Endothelial cell of umbilical vein (primary cell): ENCODE data around the gene GTF2H1. TPM values are rescaled to one million over a fixed set of nuclear protein-coding genes. Genes with fewer than 3 reads are reported as not detected.

Experiments
- BruUV-seq: library from RNA; stranded (reverse); fragments of 400-500 nt; replicated peaks from 2 replicates; lab custom pipeline; 2021; lab: Mats Ljungman, UMichigan
- CTCF ChIA-PET: fragments of 300-600, 350-600 bp; sonication (Branson Sonifier 250); formaldehyde crosslinking; loops from one replicate; lab custom pipeline; 2021; ENCODE audit warnings: antibody characterized with exemption, inconsistent platforms; lab: Charles Lee
- POLR2A ChIA-PET: fragments of 300-600, 350-600 bp; sonication (Branson Sonifier 250); formaldehyde crosslinking; loops from one replicate; lab custom pipeline; 2021; ENCODE audit warnings: antibody characterized with exemption, inconsistent platforms; lab: Charles Lee
- DNase-seq: peaks from one replicate; pipeline ENCODE4 v3.0.0-alpha.2; 2011; ENCODE audit warnings: low read depth, low spot score
- FAIRE-seq: peaks from 2 replicates; lab custom pipeline; 2011; peaks lifted over from hg19 to GRCh38; lab: Jason Lieb, UNC
- H2AFZ ChIP-seq: 2 replicates; pipeline ENCODE4 v1.6.0; 2012; ENCODE audit warnings: low read depth, low read length, control low read depth, inconsistent platforms
- H3K27ac ChIP-seq: 2 replicates; pipeline ENCODE4 v1.5.1; 2011; ENCODE audit warnings: low read depth, mild to moderate bottlenecking, control low read depth, low read length, moderate library complexity; ENCODE audit not compliant: insufficient read depth
- H3K27me3 ChIP-seq, 2 experiments: 2 replicates each; pipeline versions ENCODE4 v1.6.0 to v1.6.1; 2011; ENCODE audit warnings: low read length in 2 of 2, mixed read lengths in 1 of 2; ENCODE audit not compliant: control insufficient read depth in 2 of 2, insufficient read depth in 2 of 2
- H3K36me3 ChIP-seq, 2 experiments: 2 replicates in 1 of 2; 3 replicates in 1 of 2; pipeline ENCODE4 v1.5.1; 2011; ENCODE audit warnings: low read length in 2 of 2, mild to moderate bottlenecking in 1 of 2, moderate library complexity in 1 of 2; ENCODE audit not compliant: control insufficient read depth in 2 of 2, insufficient read depth in 2 of 2; ENCODE audit errors: extremely low read depth in 1 of 2
- H3K4me1 ChIP-seq: 3 replicates; pipeline ENCODE4 v1.5.1; 2011; ENCODE audit warnings: mild to moderate bottlenecking, low read length; ENCODE audit not compliant: control insufficient read depth, insufficient read depth; ENCODE audit errors: extremely low read depth
- H3K4me2 ChIP-seq: 2 replicates; pipeline ENCODE4 v1.6.1; 2011; ENCODE audit warnings: low read length, control low read depth, mixed read lengths; ENCODE audit not compliant: insufficient read depth
- H3K4me3 ChIP-seq, 3 experiments: fragments of 200-600 bp in 1 of 3; sonication (generic), shearing (Covaris generic) in 1 of 3; replicated peaks in 1 of 3; 2 replicates each; pipeline ENCODE4 v1.5.1; 2011 to 2016; ENCODE audit warnings: control low read depth in 3 of 3, low read length in 3 of 3, mild to moderate bottlenecking in 2 of 3, inconsistent platforms in 1 of 3, low read depth in 1 of 3, moderate library complexity in 1 of 3; ENCODE audit not compliant: insufficient read depth in 1 of 3
- H3K79me2 ChIP-seq: 2 replicates; pipeline ENCODE4 v1.6.0; 2012; ENCODE audit warnings: low read length, inconsistent platforms; ENCODE audit not compliant: control insufficient read depth, insufficient read depth
- H3K9ac ChIP-seq: replicated peaks from 2 replicates; pipeline ENCODE3; 2011; ENCODE audit warnings: low read length, control low read depth; ENCODE audit not compliant: insufficient read depth; ENCODE audit errors: extremely low read depth
- H3K9me1 ChIP-seq: replicated peaks from 3 replicates; pipeline ENCODE4 v1.6.0; 2011; ENCODE audit warnings: mild to moderate bottlenecking, low read length; ENCODE audit not compliant: control insufficient read depth, insufficient read depth; ENCODE audit errors: extremely low read depth
- H3K9me3 ChIP-seq: replicated peaks from 2 replicates; pipeline ENCODE4 v1.5.1; 2012; ENCODE audit warnings: low read length, inconsistent platforms; ENCODE audit not compliant: control insufficient read depth, insufficient read depth
- H4K20me1 ChIP-seq: replicated peaks from 2 replicates; pipeline ENCODE3; 2011; ENCODE audit warnings: mild to moderate bottlenecking, low read length; ENCODE audit not compliant: control insufficient read depth, insufficient read depth; ENCODE audit errors: extremely low read depth
- CTCF ChIP-seq, 2 donors: IDR thresholded peaks; 1 replicate in 1 of 2; 2 replicates in 1 of 2; pipeline ENCODE4 v1.5.1; 2011; ENCODE audit warnings: low read length in 2 of 2, mild to moderate bottlenecking in 2 of 2, moderate library complexity in 2 of 2, control low read depth in 1 of 2, inconsistent platforms in 1 of 2, low read depth in 1 of 2; ENCODE audit not compliant: insufficient read depth in 1 of 2; ENCODE audit errors: extremely low read depth in 1 of 2
- EZH2 ChIP-seq: IDR thresholded peaks from 2 replicates; pipeline ENCODE4 v1.6.1; 2012; ENCODE audit warnings: borderline replicate concordance, low read depth, mild to moderate bottlenecking, moderate library complexity, low read length, inconsistent platforms; ENCODE audit not compliant: severe bottlenecking
- GATA2 ChIP-seq: IDR thresholded peaks from 2 replicates; pipeline ENCODE4 v1.7.0; 2011; ENCODE audit warnings: low read depth, mild to moderate bottlenecking, moderate library complexity, mixed read lengths, low read length; ENCODE audit not compliant: insufficient read length, insufficient read depth
- JUN ChIP-seq: IDR thresholded peaks from 2 replicates; pipeline ENCODE4 v1.6.1; 2011; ENCODE audit warnings: borderline replicate concordance, low read depth; ENCODE audit not compliant: insufficient read length, insufficient read depth
- MAX ChIP-seq: IDR thresholded peaks from 2 replicates; pipeline ENCODE4 v1.6.1; 2011; ENCODE audit not compliant: insufficient read depth, insufficient read length
- MYC ChIP-seq: IDR thresholded peaks from one replicate; pipeline ENCODE4 v1.6.1; 2011; ENCODE audit warnings: mild to moderate bottlenecking, low read depth, low read length
- POLR2AphosphoS5 ChIP-seq: IDR thresholded peaks from 2 replicates; pipeline ENCODE4 v1.6.1; 2012; ENCODE audit warnings: low read depth, mild to moderate bottlenecking, control low read depth, low read length, moderate library complexity; ENCODE audit not compliant: insufficient read depth
- dilution Hi-C: fragments of 300-500 bp; cut with MboI; formaldehyde crosslinking; loops from one replicate; pipeline ENCODE4 v1.15.0; 2019; ENCODE audit warnings: low sequenced_read_pairs; ENCODE audit not compliant: extremely low pct_ligation_motif_present
- intact Hi-C: fragments of 100-400 bp; cut with micrococcal nuclease; formaldehyde crosslinking; loops from one replicate; pipeline ENCODE4 v1.10.0; 2022
- polyA plus RNA-seq, 4 experiments: library from polyadenylated mRNA; depleted of rRNA in 3 of 4; stranded (reverse) in 3 of 4; unstranded in 1 of 4; fragments of >200 nt; gene quantifications; 2 replicates each; pipeline versions ENCODE4 v1.2.1 to v1.2.3, GENCODE V29; 2011 to 2012; ENCODE audit warnings: missing spikeins in 1 of 4
- total RNA-seq: library from RNA; stranded (reverse); gene quantifications from 2 replicates; pipeline ENCODE4 v1.2.3, GENCODE V29; 2021

GTF2H1 gene
- total and polyA plus RNA-seq, 2 donors (not counting 3 experiments of a cell fraction or from before 2014, with no cell fraction given), result 15.7 to 47.7 TPM

GRCh38 chr11:18295316-18295715 lies 27.1 kb upstream of the GTF2H1 start:
- H2AFZ ChIP-seq, result no peak overlapping the region
- intact Hi-C loops, result no loop called here
- H3K4me3 ChIP-seq, result no peak overlapping the region
- peaks cover 13 to 16% of the 10 kb centered on the region in 2 experiments for H3K36me3 ChIP-seq
- BruUV-seq, result no TSS peak
- no peaks in the 10 kb centered on the region for H3K9me3 ChIP-seq
- no peak for DNase-seq
- no peaks in the 10 kb centered on the region for H3K9me1 ChIP-seq
- no peak overlapping the region for H3K27ac ChIP-seq
- dilution Hi-C loops, result no loop called here
- no peaks in the 10 kb centered on the region for H3K79me2 ChIP-seq
- H3K27me3 ChIP-seq, result no peaks in the 10 kb centered on the region
- no peaks in the 10 kb centered on the region for H3K4me1 ChIP-seq
- no peaks in the 10 kb centered on the region for H4K20me1 ChIP-seq
- TF ChIP-seq CTCF (IDR thresholded peaks at IDR 0.05; ENCODE audit: extremely low read depth in 1 of 2, insufficient read depth in 1 of 2, low read depth in 1 of 2, low read length in 2 of 2) (no peak), GATA2 (no peak), MYC (no peak), POLR2AphosphoS5 (no peak), MAX (no peak), JUN (no peak), EZH2 (no peak)
- no peak for FAIRE-seq
- CTCF ChIA-PET, result interaction anchor here (1.0 to 2.0 kb wide), 2 partner anchors 9 to 52 kb away, joined by 4 to 5 read pairs; no protein-coding TSS in a partner anchor
- no peak overlapping the region for H3K9ac ChIP-seq
- POLR2A ChIA-PET, result no interaction called here
- H3K4me2 ChIP-seq, result no peak overlapping the region
